GM23248 (cell line): ENCODE data around the gene UGT1A10. TPM values are rescaled to one million over a fixed set of nuclear protein-coding genes. Genes with fewer than 3 reads are reported as not detected.
"Not testable (repeated sequence)": the region's sequence is repeated elsewhere in the genome, so short reads cannot be mapped to it uniquely, and the experiment has no call there.

Source experiments
- DNase-seq: peaks from one replicate; pipeline ENCODE4 v3.0.0-alpha.2; 2015
- H2AFZ ChIP-seq: fragments of 200-600 bp; sonication (generic); 2 replicates; pipeline ENCODE4 v1.6.1; 2016; ENCODE audit warnings: antibody characterized with exemption
- H3F3A ChIP-seq: fragments of 200-600 bp; sonication (generic); 2 replicates; pipeline ENCODE4 v1.6.1; 2016; ENCODE audit warnings: mild to moderate bottlenecking, antibody characterized with exemption, mixed run types; ENCODE audit not compliant: insufficient read depth
- H3K27ac ChIP-seq: fragments of 200-600 bp; sonication (generic); 2 replicates; pipeline ENCODE4 v1.5.1; 2016; ENCODE audit warnings: mild to moderate bottlenecking
- H3K27me3 ChIP-seq: fragments of 200-600 bp; sonication (generic); replicated peaks from 2 replicates; pipeline ENCODE4 v1.6.1; 2016; ENCODE audit warnings: mild to moderate bottlenecking; ENCODE audit not compliant: insufficient read depth
- H3K36me3 ChIP-seq: fragments of 200-600 bp; sonication (generic); 2 replicates; pipeline ENCODE4 v1.6.1; 2016; ENCODE audit warnings: low read depth, mild to moderate bottlenecking
- H3K4me1 ChIP-seq: fragments of 200-600 bp; sonication (generic); 2 replicates; pipeline ENCODE4 v1.6.1; 2016; ENCODE audit warnings: mild to moderate bottlenecking; ENCODE audit not compliant: insufficient read depth
- H3K4me2 ChIP-seq: fragments of 200-600 bp; sonication (generic); one replicate; pipeline ENCODE4 v1.6.1; 2016; ENCODE audit warnings: mild to moderate bottlenecking; ENCODE audit not compliant: unreplicated experiment
- H3K4me3 ChIP-seq: fragments of 200-600 bp; sonication (generic); 2 replicates; pipeline ENCODE4 v1.5.1; 2016; ENCODE audit warnings: mild to moderate bottlenecking
- H3K79me2 ChIP-seq: fragments of 200-600 bp; sonication (generic); 2 replicates; pipeline ENCODE4 v1.6.1; 2016; ENCODE audit warnings: mild to moderate bottlenecking; ENCODE audit not compliant: insufficient read depth
- H3K9ac ChIP-seq: fragments of 200-600 bp; sonication (generic); 2 replicates; pipeline ENCODE4 v1.6.1; 2016; ENCODE audit warnings: mild to moderate bottlenecking
- H3K9me2 ChIP-seq: fragments of 200-600 bp; sonication (generic); 2 replicates; pipeline ENCODE4 v1.6.1; 2016; ENCODE audit warnings: mixed run types, mild to moderate bottlenecking, moderate library complexity; ENCODE audit not compliant: insufficient read depth
- H3K9me3 ChIP-seq: fragments of 200-600 bp; sonication (generic); one replicate; pipeline ENCODE4 v1.6.1; 2017; ENCODE audit warnings: low read depth
- H4K20me1 ChIP-seq: fragments of 200-600 bp; sonication (generic); 2 replicates; pipeline ENCODE4 v1.6.0; 2016; ENCODE audit not compliant: insufficient read depth
- EZH2 ChIP-seq: fragments of 200-600 bp; sonication (generic); IDR thresholded peaks from 2 replicates; pipeline ENCODE4 v1.6.1; 2018; ENCODE audit warnings: antibody characterized with exemption, mild to moderate bottlenecking; ENCODE audit not compliant: insufficient read depth, poor library complexity, severe bottlenecking
- EZH2phosphoT487 ChIP-seq: fragments of 200-600 bp; sonication (generic); IDR thresholded peaks from 2 replicates; pipeline ENCODE4 v1.6.1; 2018; ENCODE audit warnings: antibody characterized with exemption, moderate library complexity, mild to moderate bottlenecking, low read depth; ENCODE audit not compliant: insufficient read depth
- WGBS, 2 experiments: methylation state at CpG; one replicate each; pipeline ENCODE4 v1.1.6; 2015 to 2017; ENCODE audit warnings: low lambda C conversion rate in 2 of 2, low coverage in 1 of 2; ENCODE audit errors: missing lambda C conversion rate in 2 of 2; 5-methylcytosine and 5-hydroxymethylcytosine counted together
- in situ Hi-C: fragments of 300-500 bp; cut with MboI; formaldehyde crosslinking; loops from 2 replicates; pipeline ENCODE4 v1.15.0; 2020
- polyA plus RNA-seq: library from polyadenylated mRNA; unstranded; fragments of >200 nt; fragmentation: Nextera tagmentation; extraction: Ambion mirVana; gene quantifications from 2 replicates; pipeline ENCODE4 v1.2.1, GENCODE V29; 2016
- total RNA-seq: library from RNA; depleted of rRNA; stranded (reverse); fragments of >200 nt; shearing (Covaris generic); gene quantifications from 2 replicates; pipeline ENCODE4 v1.2.3, GENCODE V29; 2014; rRNA removed

UGT1A10 gene
- not detected in 2 replicates for total RNA-seq
- polyA plus RNA-seq, result not detected in 2 replicates

DNA sequence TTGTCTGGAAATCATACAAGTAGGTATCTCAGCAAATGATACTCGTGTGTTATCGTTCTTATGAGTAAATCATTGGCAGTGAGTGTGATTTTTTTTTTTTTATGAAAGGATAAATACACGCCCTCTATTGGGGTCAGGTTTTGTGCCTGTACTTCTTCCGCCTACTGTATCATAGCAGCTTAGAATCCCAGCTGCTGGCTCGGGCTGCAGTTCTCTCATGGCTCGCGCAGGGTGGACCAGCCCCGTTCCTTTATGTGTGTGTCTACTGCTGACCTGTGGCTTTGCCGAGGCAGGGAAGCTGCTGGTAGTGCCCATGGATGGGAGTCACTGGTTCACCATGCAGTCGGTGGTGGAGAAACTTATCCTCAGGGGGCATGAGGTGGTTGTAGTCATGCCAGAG is at the start of gene UGT1A10:
Gene UGT1A10 (plus strand): TSS at position 143 of the 400 bp plus-strand sequence. CDS start 75 bp downstream, at position 218.
- in situ Hi-C loops, DNase-seq, H3K9me3 ChIP-seq, H3K4me3 ChIP-seq, H2AFZ ChIP-seq, H3F3A ChIP-seq, H3K36me3 ChIP-seq, H3K9ac ChIP-seq, H3K4me1 ChIP-seq, H3K27me3 ChIP-seq, H3K79me2 ChIP-seq, H3K4me2 ChIP-seq, H3K27ac ChIP-seq, H4K20me1 ChIP-seq, H3K9me2 ChIP-seq: not testable (repeated sequence)
- 39 to 48% methylated on average over 10 of the region's 10 CpGs for WGBS, 2 experiments

DNA sequence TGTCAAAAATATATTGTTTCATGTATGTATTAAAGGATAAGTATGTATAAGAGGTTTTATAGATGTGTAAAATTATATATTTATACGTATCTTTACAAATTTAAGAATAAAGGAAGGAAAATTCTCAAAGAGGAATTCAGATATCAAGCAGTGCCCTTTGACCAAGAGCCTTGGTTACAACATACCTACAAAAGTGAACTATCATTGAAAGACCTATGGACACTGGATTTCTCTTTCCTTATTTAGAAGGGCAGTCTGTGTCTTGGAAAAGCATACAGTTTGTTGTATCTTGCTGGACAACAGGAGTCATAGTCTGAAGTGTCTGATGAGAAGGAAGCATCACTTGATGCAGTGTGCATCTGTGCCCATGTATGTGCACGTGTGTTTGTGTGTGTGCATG is 47.8 kb upstream of the UGT1A10 start:
- Histone ChIP-seq H3K4me2 (no peak overlapping the region), H3K27me3 (0 out of 2 replicates have a peak, but pooled peaks cover 5% of the 10 kb centered on the region), H3K79me2 (no peaks in the 10 kb centered on the region), H3K9ac (no peak overlapping the region), H3K9me2 (no peaks in the 10 kb centered on the region), H3K4me3 (no peak overlapping the region), H3K27ac (no peak overlapping the region), H3K4me1 (no peaks in the 10 kb centered on the region), H4K20me1 (no peaks in the 10 kb centered on the region), H3K36me3 (no peaks in the 10 kb centered on the region), H3K9me3 (no peaks in the 10 kb centered on the region), H3F3A (no peaks in the 10 kb centered on the region), H2AFZ (no peak overlapping the region)
- TF ChIP-seq EZH2phosphoT487, result no peak
- no peak for TF ChIP-seq EZH2
- in situ Hi-C loops, result no loop called here
- WGBS, 2 experiments, result 24 to 36% methylated on average over 2 of the region's 2 CpGs
- DNase-seq, result no peak

DNA sequence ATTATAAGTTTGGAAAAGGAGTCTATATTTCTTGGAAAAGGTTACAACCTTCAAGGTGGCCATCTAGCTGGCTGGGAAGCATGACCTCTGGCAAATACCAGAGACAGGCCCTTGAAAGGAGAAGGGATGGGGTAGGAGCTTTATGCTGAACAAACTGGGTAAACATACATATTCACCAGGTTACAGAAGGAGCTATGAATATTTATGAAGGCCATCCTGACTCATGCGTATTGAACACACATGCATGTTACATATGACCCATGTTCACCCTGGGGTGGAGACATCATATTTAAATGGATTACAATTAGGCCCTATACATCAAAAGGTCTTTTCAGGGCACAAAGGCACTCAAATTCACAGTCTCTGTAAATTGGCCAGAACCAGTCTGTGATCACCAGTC is 43.5 kb upstream of the UGT1A10 start:
- H2AFZ ChIP-seq, H3F3A ChIP-seq, H3K36me3 ChIP-seq, H3K9ac ChIP-seq, H3K27ac ChIP-seq, H4K20me1 ChIP-seq, H3K4me1 ChIP-seq, H3K9me2 ChIP-seq, H3K79me2 ChIP-seq, H3K4me3 ChIP-seq, H3K4me2 ChIP-seq, H3K27me3 ChIP-seq, H3K9me3 ChIP-seq, DNase-seq, in situ Hi-C loops: not testable (repeated sequence)
- 87 to 96% methylated on average over 1 of the region's 1 CpG for WGBS, 2 experiments

DNA sequence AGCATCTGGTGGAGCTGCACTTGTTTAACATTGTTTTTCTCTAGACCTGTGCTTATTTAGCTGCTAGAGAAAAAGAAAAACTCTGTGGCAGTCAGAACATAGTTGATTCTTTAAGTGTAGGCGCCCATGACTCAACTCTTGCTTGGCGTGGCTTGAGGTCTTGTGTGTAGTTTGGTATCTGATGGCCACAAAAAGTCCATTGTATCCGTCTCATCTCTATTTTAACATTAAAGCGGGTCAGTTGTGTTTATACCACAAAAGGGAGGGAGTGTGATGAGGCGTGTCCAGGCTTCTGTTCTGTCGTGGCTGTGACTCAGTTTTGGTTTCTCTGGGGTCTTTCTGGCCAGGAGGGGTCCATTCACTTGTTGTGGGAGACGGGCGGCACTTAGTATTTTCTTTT is 43.0 kb upstream of the UGT1A10 start:
- Histone ChIP-seq H3K27me3 (0 out of 2 replicates have a peak, but pooled peaks cover 5% of the 10 kb centered on the region), H3K4me1 (no peaks in the 10 kb centered on the region), H3K36me3 (no peaks in the 10 kb centered on the region), H3K79me2 (no peaks in the 10 kb centered on the region), H3K9ac (no peak overlapping the region), H3F3A (no peaks in the 10 kb centered on the region), H3K4me2 (no peak overlapping the region), H3K4me3 (no peak overlapping the region), H3K9me3 (no peaks in the 10 kb centered on the region), H3K27ac (no peak overlapping the region), H3K9me2 (no peaks in the 10 kb centered on the region), H4K20me1 (no peaks in the 10 kb centered on the region), H2AFZ (no peak overlapping the region)
- TF ChIP-seq EZH2phosphoT487, result no peak
- no peak for TF ChIP-seq EZH2
- in situ Hi-C loops, result no loop called here
- peak; percentile 6 for DNase-seq
- WGBS, 2 experiments, result 55 to 62% methylated on average over 8 of the region's 8 CpGs

DNA sequence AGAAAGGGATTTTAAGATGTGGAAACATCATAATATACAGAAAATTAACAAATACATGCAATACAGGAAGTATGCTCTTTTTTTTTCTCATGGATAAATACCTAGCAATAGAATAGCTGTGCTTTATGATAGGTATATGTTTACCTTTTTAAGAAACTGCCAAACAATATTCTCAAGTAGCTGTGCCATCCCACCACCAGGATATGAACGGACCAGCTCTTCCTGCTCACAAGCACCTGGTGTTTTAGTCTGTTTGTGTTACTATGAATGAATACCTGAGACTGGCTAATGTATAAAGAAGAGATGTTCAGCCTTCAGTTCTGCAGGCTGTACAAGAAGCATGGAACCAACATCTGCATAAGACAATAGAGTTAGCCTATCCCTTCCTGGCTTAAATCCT is 38.7 kb upstream of the UGT1A10 start:
- H3K27ac ChIP-seq, result no peak overlapping the region
- H3K4me1 ChIP-seq, result no peaks in the 10 kb centered on the region
- WGBS, 2 experiments, result 0 to 4% methylated on average over 1 of the region's 1 CpG
- no peaks in the 10 kb centered on the region for H3K9me2 ChIP-seq
- H3K4me2 ChIP-seq, result no peak overlapping the region
- no peak for TF ChIP-seq EZH2
- no peak for TF ChIP-seq EZH2phosphoT487
- H2AFZ ChIP-seq, result no peak overlapping the region
- no peaks in the 10 kb centered on the region for H3K79me2 ChIP-seq
- H3K9me3 ChIP-seq, result no peaks in the 10 kb centered on the region
- H3K36me3 ChIP-seq, result no peaks in the 10 kb centered on the region
- no peak overlapping the region for H3K9ac ChIP-seq
- no peaks in the 10 kb centered on the region for H3F3A ChIP-seq
- H3K27me3 ChIP-seq, result 0 out of 2 replicates have a peak, but pooled peaks cover 7% of the 10 kb centered on the region
- DNase-seq, result no peak
- in situ Hi-C loops, result no loop called here
- no peaks in the 10 kb centered on the region for H4K20me1 ChIP-seq
- H3K4me3 ChIP-seq, result no peak overlapping the region
